Thymus (tissue), 11 donors: ENCODE results near the gene GMPR. TPM values are rescaled to one million over a fixed set of nuclear protein-coding genes. Genes with fewer than 3 reads are reported as not detected.
"Not testable (repeated sequence)": the region's sequence is repeated elsewhere in the genome, so short reads cannot be mapped to it uniquely, and the experiment has no call there.

ENCODE experiments used
- DNase-seq, 9 donors: peaks; one replicate each; pipeline ENCODE4 v3.0.0-alpha.2; 2013; ENCODE audit warnings: low spot score in 9 of 9, low read depth in 6 of 9, missing footprints in 1 of 9
- H3K27ac ChIP-seq, 2 donors: one replicate each; pipeline ENCODE4 v1.5.1; 2013; ENCODE audit warnings: control low read depth in 1 of 2, low read depth in 1 of 2, low read length in 1 of 2, mild to moderate bottlenecking in 1 of 2, moderate library complexity in 1 of 2
- H3K27me3 ChIP-seq, 2 donors: one replicate each; pipeline ENCODE4 v1.5.1; 2013; ENCODE audit warnings: low read length in 1 of 2; ENCODE audit not compliant: control insufficient read depth in 2 of 2, insufficient read depth in 1 of 2
- H3K36me3 ChIP-seq, 2 donors: one replicate each; pipeline ENCODE4 v1.5.1; 2013; ENCODE audit warnings: low read length in 1 of 2, mild to moderate bottlenecking in 1 of 2, moderate library complexity in 1 of 2; ENCODE audit not compliant: control insufficient read depth in 2 of 2, insufficient read depth in 2 of 2
- H3K4me1 ChIP-seq, 2 donors: one replicate each; pipeline ENCODE4 v1.5.1; 2013; ENCODE audit warnings: low read length in 2 of 2; ENCODE audit not compliant: control insufficient read depth in 2 of 2, insufficient read depth in 2 of 2
- H3K4me3 ChIP-seq, 2 donors: one replicate each; pipeline ENCODE4 v1.5.1; 2013; ENCODE audit warnings: low read length in 2 of 2, control low read depth in 1 of 2, mild to moderate bottlenecking in 1 of 2
- H3K9me3 ChIP-seq, 2 donors: one replicate each; pipeline ENCODE4 v1.5.1; 2013; ENCODE audit warnings: low read length in 1 of 2, mild to moderate bottlenecking in 1 of 2; ENCODE audit not compliant: control insufficient read depth in 2 of 2, insufficient read depth in 1 of 2
- WGBS: extraction: QIAGEN DNeasy Blood & Tissue Kit; methylation state at CpG from one replicate; pipeline ENCODE4 v1.1.7; 2013; 5-methylcytosine and 5-hydroxymethylcytosine counted together
- polyA plus RNA-seq: library from polyadenylated mRNA; stranded (reverse); fragments of 200-250 nt; gene quantifications from one replicate; pipeline ENCODE4 v1.2.3, GENCODE V29; 2013
- total RNA-seq: library from RNA; stranded (reverse); fragments of 120-200 nt; gene quantifications from one replicate; pipeline ENCODE4 v1.2.4, GENCODE V29; 2013
- donor health status: healthy.

Gene GMPR
- total and polyA plus RNA-seq, 2 donors = 4.1 to 17.2 TPM

- WGBS = 94% methylated on average over 3 of the region's 3 CpGs
Measured at GRCh38 chr6:16222826-16223225, 15.6 kb upstream of the GMPR start.

GRCh38 chr6:16223362-16223761 is 15.0 kb upstream of the GMPR start:
- H3K36me3 ChIP-seq = no peaks in the 10 kb centered on the region
- H3K4me3 ChIP-seq = no peak overlapping the region
- no peaks in the 10 kb centered on the region for H3K27me3 ChIP-seq
- peaks cover 0 to under 1% of the 10 kb centered on the region in 2 donors for H3K9me3 ChIP-seq
- no peaks in the 10 kb centered on the region for H3K4me1 ChIP-seq
- 98% methylated on average over 7 of the region's 7 CpGs for WGBS
- H3K27ac ChIP-seq = no peak overlapping the region
- no peak for DNase-seq

More at GRCh38 chr6:16222826-16223225, 15.6 kb upstream of the GMPR start:
- DNase-seq = no peak
- no peak overlapping the region for H3K4me3 ChIP-seq
- no peaks in the 10 kb centered on the region for H3K4me1 ChIP-seq
- H3K9me3 ChIP-seq = peaks cover 0 to 5% of the 10 kb centered on the region in 2 donors
- H3K36me3 ChIP-seq = no peaks in the 10 kb centered on the region
- H3K27me3 ChIP-seq = peaks cover 0 to 4% of the 10 kb centered on the region in 2 donors
- no peak overlapping the region for H3K27ac ChIP-seq

- Histone ChIP-seq H3K4me1 (no peaks in the 10 kb centered on the region), H3K27ac (no peak overlapping the region), H3K4me3 (no peak overlapping the region), H3K9me3 (no peaks in the 10 kb centered on the region), H3K36me3 (no peaks in the 10 kb centered on the region), H3K27me3 (peaks cover 0 to 3% of the 10 kb centered on the region in 2 donors)
- 40% methylated on average over 8 of the region's 8 CpGs for WGBS
- no peak for DNase-seq
Measured at GRCh38 chr6:16224409-16224808, 14.0 kb upstream of the GMPR start.

- WGBS = 97% methylated on average over 3 of the region's 3 CpGs
- H3K4me1 ChIP-seq, H3K36me3 ChIP-seq, H3K9me3 ChIP-seq, H3K27ac ChIP-seq, H3K4me3 ChIP-seq, DNase-seq: not testable (repeated sequence)
- peaks cover 0 to 11% of the 10 kb centered on the region in 2 donors for H3K27me3 ChIP-seq
Measured at GRCh38 chr6:16225062-16225731, 13.2 kb upstream of the GMPR start.

- H3K4me3 ChIP-seq, H3K36me3 ChIP-seq, H3K9me3 ChIP-seq, H3K27ac ChIP-seq, DNase-seq, H3K4me1 ChIP-seq: not testable (repeated sequence)
- peaks cover 0 to 11% of the 10 kb centered on the region in 2 donors for H3K27me3 ChIP-seq
- WGBS = 94% methylated on average over 23 of the region's 23 CpGs
Measured at GRCh38 chr6:16226117-16227047, 12.0 kb upstream of the GMPR start.

- peaks cover 0 to 11% of the 10 kb centered on the region in 2 donors for H3K27me3 ChIP-seq
- H3K36me3 ChIP-seq = no peaks in the 10 kb centered on the region
- no peaks in the 10 kb centered on the region for H3K4me1 ChIP-seq
- DNase-seq = no peak
- WGBS = 89% methylated on average over 32 of the region's 32 CpGs
- H3K4me3 ChIP-seq = no peak overlapping the region
- no peak overlapping the region for H3K27ac ChIP-seq
- no peaks in the 10 kb centered on the region for H3K9me3 ChIP-seq
Measured at GRCh38 chr6:16227048-16227562, 11.3 kb upstream of the GMPR start.

- no peak for DNase-seq
- H3K4me3 ChIP-seq = no peak overlapping the region
- no peaks in the 10 kb centered on the region for H3K9me3 ChIP-seq
- 82% methylated on average over 7 of the region's 7 CpGs for WGBS
- peaks cover 0 to 11% of the 10 kb centered on the region in 2 donors for H3K27me3 ChIP-seq
- H3K4me1 ChIP-seq = no peaks in the 10 kb centered on the region
- H3K36me3 ChIP-seq = no peaks in the 10 kb centered on the region
- H3K27ac ChIP-seq = no peak overlapping the region
Measured at GRCh38 chr6:16227605-16228004, 10.8 kb upstream of the GMPR start.

- no peaks in the 10 kb centered on the region for H3K9me3 ChIP-seq
- DNase-seq = no peak
- peaks cover 0 to 11% of the 10 kb centered on the region in 2 donors for H3K27me3 ChIP-seq
- WGBS = 98% methylated on average over 5 of the region's 5 CpGs
- no peak overlapping the region for H3K27ac ChIP-seq
- H3K4me1 ChIP-seq = no peaks in the 10 kb centered on the region
- no peaks in the 10 kb centered on the region for H3K36me3 ChIP-seq
- no peak overlapping the region for H3K4me3 ChIP-seq
Measured at GRCh38 chr6:16228043-16228442, 10.3 kb upstream of the GMPR start.
